Germinal center (tissue), 1 donor: ENCODE measurements around the gene ANGEL1.
A peak's percentile ranks its signal among the peaks of the same experiment; 100 is the strongest.

Source experiments
- DNase-seq: peaks from one replicate; pipeline ENCODE4 v3.0.0; 2012; ENCODE audit warnings: mixed read lengths, low spot score

The ANGEL1 gene

GRCh38 chr14:76763096-76764041 is 49.3 kb downstream of the ANGEL1 start:
- no peak for DNase-seq

GRCh38 chr14:76762411-76763095 is 50.1 kb downstream of the ANGEL1 start:
- no peak for DNase-seq

GRCh38 chr14:76761960-76762410 is 50.7 kb downstream of the ANGEL1 start:
- DNase-seq, result no peak

GRCh38 chr14:76761136-76761959 is 51.3 kb downstream of the ANGEL1 start, which contains the start of gene VASH1:
Gene VASH1, plus strand, starts transcription at chr14:76761468. Its CDS starts 1,354 bp downstream, at chr14:76762822.
- peak; percentile 76 for DNase-seq

- DNase-seq, result no peak
Observed at GRCh38 chr14:76760331-76761135, 52.1 kb downstream of the ANGEL1 start.

- no peak for DNase-seq
Observed at GRCh38 chr14:76759589-76759988, 53.1 kb downstream of the ANGEL1 start.

GRCh38 chr14:76756371-76756750 is 56.3 kb downstream of the ANGEL1 start:
- DNase-seq, result no peak

- DNase-seq, result no peak
Observed at GRCh38 chr14:76755610-76756370, 56.9 kb downstream of the ANGEL1 start.

- DNase-seq, result no peak
Observed at GRCh38 chr14:76754586-76754985, 58.1 kb downstream of the ANGEL1 start.

- DNase-seq, result no peak
Observed at GRCh38 chr14:76753541-76754198, 59.0 kb downstream of the ANGEL1 start.

GRCh38 chr14:76752744-76753143 is 59.9 kb downstream of the ANGEL1 start:
- no peak for DNase-seq

- DNase-seq, result no peak
Observed at GRCh38 chr14:76742966-76743365, 69.7 kb downstream of the ANGEL1 start.

- DNase-seq, result no peak
Observed at GRCh38 chr14:76742185-76742584, 70.5 kb downstream of the ANGEL1 start.

GRCh38 chr14:76741074-76741473 is 71.6 kb downstream of the ANGEL1 start:
- DNase-seq, result no peak
